NCI-H460 (cell line): Measurements from ENCODE around the gene HGFAC. TPM values are rescaled to one million over a fixed set of nuclear protein-coding genes. Genes with fewer than 3 reads are reported as not detected.
A peak's percentile ranks its signal among the peaks of the same experiment; 100 is the strongest.
"Not testable (repeated sequence)": the region's sequence is repeated elsewhere in the genome, so short reads cannot be mapped to it uniquely, and the experiment has no call there.

Experiments used
- DNase-seq: peaks from one replicate; pipeline ENCODE4 v3.0.0-alpha.2; 2016; ENCODE audit warnings: low read depth; ENCODE audit errors: extremely low read depth
- total RNA-seq: library from RNA; depleted of rRNA; stranded (reverse); fragments of >200 nt; shearing (Covaris generic); gene quantifications from 2 replicates; pipeline ENCODE4 v1.2.3, GENCODE V29; 2014

HGFAC gene
- total RNA-seq, 1 experiment from 2014 or later, result not detected

DNA sequence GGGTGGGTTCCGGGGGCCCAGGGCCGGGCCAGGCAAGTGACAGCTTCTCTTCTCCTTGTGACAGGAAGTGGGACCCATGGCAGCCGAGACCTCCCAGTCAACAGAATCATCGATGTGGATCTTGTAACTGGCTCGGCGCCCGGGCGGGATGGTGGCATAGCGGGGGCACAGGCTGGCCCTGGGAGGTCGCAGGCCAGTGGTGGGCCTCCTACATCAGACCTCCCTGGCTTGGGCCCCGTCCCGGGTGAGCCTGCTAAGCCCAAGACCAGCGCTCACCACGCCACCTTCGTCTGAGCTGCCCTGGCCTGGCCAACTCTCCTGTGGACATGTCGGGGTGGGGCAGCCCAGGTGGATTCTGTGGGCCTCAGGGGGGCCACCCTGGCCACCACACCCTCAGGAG is 2.4 kb upstream of the HGFAC start:
- no peak for DNase-seq

GRCh38 chr4:3440011-3440410 is 1.8 kb upstream of the HGFAC start:
- DNase-seq, result no peak

DNA sequence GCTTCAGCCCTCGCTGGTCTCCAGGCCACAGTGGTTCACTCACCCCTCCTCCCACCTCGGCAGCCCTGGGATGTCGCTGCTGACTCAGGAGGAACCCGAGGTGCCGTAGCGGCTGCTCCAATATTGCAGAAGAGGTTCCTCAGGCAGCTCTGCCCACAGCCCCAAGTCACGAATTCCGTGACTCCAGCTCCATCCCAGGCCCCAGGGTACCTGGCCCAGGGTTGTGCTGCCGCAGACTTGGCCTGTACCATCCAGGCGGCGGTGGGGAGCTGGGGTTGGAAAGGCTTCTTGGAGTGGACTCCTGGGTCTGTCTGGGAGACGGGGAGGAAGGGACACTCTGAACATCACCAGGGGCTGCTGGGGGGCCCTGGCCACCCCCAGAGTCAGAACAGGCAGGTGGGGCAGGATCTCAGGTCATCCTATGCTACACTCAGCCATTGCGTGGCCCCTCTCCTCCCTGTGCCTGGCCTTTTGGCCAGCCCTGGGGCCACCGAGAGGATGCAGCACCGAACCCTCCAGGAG is 728 bp upstream of the HGFAC start:
- no peak for DNase-seq

GRCh38 chr4:3442460-3442958 is 741 bp downstream of the HGFAC start:
- no peak for DNase-seq

- peak; percentile 30 for DNase-seq
Observed at GRCh38 chr4:3442959-3443749, 1.4 kb downstream of the HGFAC start.

DNA sequence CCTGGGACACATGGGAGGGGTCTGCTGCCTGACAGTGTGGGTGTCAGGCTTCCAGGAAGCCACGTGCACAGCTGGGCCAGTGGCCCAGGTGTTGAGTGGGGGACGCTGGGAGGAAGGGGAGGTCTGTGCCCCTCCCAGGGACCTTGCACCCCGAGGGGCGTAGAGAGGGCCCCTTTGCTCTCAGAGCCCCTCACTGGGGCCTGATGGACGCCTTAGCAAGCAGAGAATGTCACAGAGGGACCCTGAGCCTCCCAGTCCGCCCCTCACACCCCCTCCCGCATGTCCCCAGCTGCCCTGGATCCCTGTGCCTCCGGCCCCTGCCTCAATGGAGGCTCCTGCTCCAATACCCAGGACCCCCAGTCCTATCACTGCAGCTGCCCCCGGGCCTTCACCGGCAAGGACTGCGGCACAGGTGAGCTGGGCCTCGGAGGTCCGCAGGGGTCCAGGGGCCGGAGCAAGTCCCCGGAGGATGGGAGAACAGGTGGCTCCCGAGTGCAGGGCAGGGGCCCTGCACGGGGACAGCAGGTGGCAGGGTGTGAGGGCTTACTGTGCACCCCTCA is 2.1 kb downstream of the HGFAC start:
- DNase-seq, result no peak

GRCh38 chr4:3444351-3445110 is 2.8 kb downstream of the HGFAC start:
- DNase-seq, result no peak

GRCh38 chr4:3445111-3445820 is 3.5 kb downstream of the HGFAC start:
- DNase-seq, result no peak

DNA sequence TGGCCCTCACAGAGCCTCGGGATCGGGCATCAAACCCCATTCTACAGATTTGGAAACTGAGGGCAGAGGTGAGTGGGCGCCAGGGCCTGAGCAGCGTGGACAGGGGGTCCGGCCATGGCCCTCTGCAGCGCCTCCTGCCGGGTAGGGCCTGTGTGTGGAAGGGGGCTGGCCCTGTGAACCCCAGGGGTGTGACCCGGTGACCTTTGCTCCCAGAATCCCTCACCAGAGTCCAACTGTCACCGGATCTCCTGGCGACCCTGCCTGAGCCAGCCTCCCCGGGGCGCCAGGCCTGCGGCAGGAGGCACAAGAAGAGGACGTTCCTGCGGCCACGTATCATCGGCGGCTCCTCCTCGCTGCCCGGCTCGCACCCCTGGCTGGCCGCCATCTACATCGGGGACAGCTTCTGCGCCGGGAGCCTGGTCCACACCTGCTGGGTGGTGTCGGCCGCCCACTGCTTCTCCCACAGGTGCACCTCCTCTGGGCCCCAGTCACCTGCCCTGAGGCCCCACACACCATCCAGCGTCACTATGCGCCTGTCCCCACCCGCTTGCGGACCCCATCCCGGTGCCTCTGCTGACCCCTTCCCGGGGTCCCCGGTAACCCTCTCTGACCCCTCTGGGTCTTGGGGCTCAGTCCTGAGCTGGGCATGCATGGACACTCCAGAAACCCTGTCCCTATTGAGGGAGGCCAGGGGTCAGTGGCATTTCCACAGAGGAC is 4.2 kb downstream of the HGFAC start:
- DNase-seq, result no peak

GRCh38 chr4:3446631-3447320 is 5.0 kb downstream of the HGFAC start:
- no peak for DNase-seq

DNA sequence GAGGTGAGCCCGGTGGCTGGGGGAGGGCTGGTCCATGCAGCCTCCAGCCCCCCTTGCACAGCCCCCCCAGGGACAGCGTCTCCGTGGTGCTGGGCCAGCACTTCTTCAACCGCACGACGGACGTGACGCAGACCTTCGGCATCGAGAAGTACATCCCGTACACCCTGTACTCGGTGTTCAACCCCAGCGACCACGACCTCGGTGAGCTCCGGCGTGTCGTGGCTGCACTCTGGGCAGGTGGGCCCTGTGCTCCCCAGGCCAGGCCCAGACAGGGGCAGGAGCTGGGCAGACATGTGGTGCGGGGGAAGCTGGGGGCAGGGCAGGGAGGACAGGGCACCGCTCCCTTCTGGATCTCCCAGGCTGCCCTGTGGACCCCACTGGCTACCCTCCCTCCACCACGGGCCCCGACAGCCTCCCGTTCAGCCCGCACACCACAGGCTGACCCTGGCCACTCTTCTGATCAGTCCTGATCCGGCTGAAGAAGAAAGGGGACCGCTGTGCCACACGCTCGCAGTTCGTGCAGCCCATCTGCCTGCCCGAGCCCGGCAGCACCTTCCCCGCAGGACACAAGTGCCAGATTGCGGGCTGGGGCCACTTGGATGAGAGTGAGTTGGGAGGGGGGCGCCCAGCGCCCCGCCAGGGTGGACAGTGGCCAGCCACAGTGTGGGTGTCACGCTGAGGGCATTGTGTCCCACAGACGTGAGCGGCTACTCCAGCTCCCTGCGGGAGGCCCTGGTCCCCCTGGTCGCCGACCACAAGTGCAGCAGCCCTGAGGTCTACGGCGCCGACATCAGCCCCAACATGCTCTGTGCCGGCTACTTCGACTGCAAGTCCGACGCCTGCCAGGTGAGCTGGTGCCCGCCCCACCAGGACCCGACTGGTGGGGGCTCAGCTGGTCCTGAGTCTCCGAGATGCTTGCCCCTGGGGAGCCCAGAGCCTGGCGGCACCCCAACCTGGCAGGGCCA is 5.9 kb downstream of the HGFAC start:
- DNase-seq, result no peak

- DNase-seq, result no peak
Observed at GRCh38 chr4:3449047-3449573, 7.3 kb downstream of the HGFAC start.

DNA sequence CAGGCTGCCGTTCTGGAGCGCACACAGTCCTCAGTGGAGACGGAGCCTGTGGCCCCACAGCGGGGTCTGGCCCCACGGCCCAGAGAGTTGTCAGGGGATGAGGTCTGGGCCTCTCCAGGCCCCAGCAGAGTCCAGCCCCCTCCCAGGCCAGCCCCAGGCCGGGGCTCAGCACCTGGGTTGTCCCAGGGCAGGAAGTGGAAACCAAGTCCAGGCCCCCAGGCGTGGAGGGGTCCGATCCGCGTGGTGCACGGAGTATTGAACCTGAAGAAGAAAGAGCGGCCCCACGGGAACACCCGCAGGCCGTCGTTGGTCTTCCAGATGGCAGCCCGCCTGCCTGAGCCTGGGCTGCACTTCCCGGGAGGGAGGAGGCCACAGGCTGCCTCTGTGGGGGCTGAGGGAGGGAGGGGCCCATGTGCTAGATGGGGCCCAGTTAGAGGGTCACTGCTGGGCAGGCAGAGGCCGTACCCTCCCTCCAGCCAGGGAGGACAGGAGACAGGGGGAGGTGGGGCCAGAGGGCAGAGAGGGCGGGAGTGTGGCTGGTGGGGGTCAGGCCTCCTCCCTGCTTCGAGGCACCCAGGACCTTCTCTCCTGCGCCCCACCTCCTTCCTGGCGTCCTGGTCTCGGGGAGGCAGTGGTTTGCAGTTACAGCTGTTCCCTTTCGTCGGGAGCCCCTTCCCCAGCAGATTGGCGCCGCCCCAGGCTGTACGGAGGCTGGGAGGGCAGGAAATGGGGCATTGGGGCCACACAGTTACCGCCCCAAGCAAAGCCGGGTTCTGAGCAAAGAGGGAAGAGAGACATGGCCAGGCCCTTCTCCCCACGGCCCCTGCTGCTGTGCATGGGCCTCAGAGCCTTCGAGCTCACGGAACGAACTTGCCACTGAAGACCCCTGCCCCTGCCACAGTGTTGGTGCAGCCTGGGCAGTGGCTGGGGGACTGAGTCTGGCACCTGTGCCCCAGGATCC is 8.1 kb downstream of the HGFAC start:
- DNase-seq, result no peak

DNA sequence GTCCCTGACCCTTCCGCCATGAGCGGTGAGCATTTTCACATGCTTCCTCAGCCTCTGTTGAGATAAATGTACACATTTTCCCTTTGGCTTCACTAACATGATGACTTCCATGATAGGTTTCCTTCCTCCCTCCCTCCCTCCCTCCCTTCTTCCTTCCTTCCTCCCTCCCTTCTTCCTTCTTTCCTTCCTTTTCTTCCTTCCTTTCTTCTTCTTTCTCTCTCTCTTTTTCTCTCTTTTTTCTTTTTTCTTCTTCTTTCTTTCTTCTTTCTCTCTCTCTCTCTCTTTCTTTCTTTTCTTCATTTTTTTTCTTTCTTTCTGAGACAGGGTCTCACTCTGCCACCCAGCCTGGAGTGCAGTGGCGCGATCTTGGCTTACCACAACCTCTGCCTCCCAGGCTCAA is 8.9 kb downstream of the HGFAC start:
- DNase-seq, result no peak

- no peak for DNase-seq
Observed at GRCh38 chr4:3451956-3452355, 10.2 kb downstream of the HGFAC start.

GRCh38 chr4:3452376-3452775 is 10.6 kb downstream of the HGFAC start:
- no peak for DNase-seq

- DNase-seq, result not testable (repeated sequence)
Observed at GRCh38 chr4:3455596-3455995, 13.8 kb downstream of the HGFAC start.
